Stimulated activated CD4-positive, alpha-beta T cell treated with anti-CD3 and anti-CD28 coated beads, Interleukin-2, amount 100 ng/mL, for 24 hours (primary cell): ENCODE results near the gene SETD1A.

Experiments used
- DNase-seq, 2 donors: peaks; one replicate each; pipeline ENCODE4 v3.0.0-alpha.2; 2020

SETD1A gene

GRCh38 chr16:30956601-30957455 is 726 bp upstream of the SETD1A start:
- peak; percentile 94 to 95 for DNase-seq

- DNase-seq, result no peak
Observed at GRCh38 chr16:30958175-30959079, 873 bp downstream of the SETD1A start.

- no peak for DNase-seq
Observed at GRCh38 chr16:30961384-30961783, 3.8 kb downstream of the SETD1A start.

GRCh38 chr16:30963925-30964511 is 6.5 kb downstream of the SETD1A start:
- DNase-seq, result no peak

GRCh38 chr16:30964574-30965226 is 7.1 kb downstream of the SETD1A start:
- no peak for DNase-seq

GRCh38 chr16:30965436-30965835 is 7.9 kb downstream of the SETD1A start:
- DNase-seq, result no peak

- no peak for DNase-seq
Observed at GRCh38 chr16:30966033-30966619, 8.6 kb downstream of the SETD1A start.

GRCh38 chr16:30967795-30968194 is 10.2 kb downstream of the SETD1A start:
- no peak for DNase-seq

GRCh38 chr16:30969246-30969842 is 11.8 kb downstream of the SETD1A start:
- DNase-seq, result no peak

GRCh38 chr16:30971298-30971697 is 13.7 kb downstream of the SETD1A start:
- no peak for DNase-seq

GRCh38 chr16:30972872-30973271 is 15.3 kb downstream of the SETD1A start:
- DNase-seq, result no peak

- DNase-seq, result no peak
Observed at GRCh38 chr16:30974348-30974747, 16.8 kb downstream of the SETD1A start.

GRCh38 chr16:30976486-30976885 is 18.9 kb downstream of the SETD1A start:
- DNase-seq, result no peak

GRCh38 chr16:30977502-30977901 is 19.9 kb downstream of the SETD1A start:
- DNase-seq, result peak in 1 of 2 donors; percentile 34

- no peak for DNase-seq
Observed at GRCh38 chr16:30979170-30980022, 21.8 kb downstream of the SETD1A start.

- no peak for DNase-seq
Observed at GRCh38 chr16:30980023-30980371, 22.4 kb downstream of the SETD1A start.

GRCh38 chr16:30980434-30980833 is 22.9 kb downstream of the SETD1A start:
- no peak for DNase-seq

GRCh38 chr16:30980959-30981358 is 23.4 kb downstream of the SETD1A start:
- no peak for DNase-seq

GRCh38 chr16:30982548-30983288 is 25.2 kb downstream of the SETD1A start:
- no peak for DNase-seq

- DNase-seq, result no peak
Observed at GRCh38 chr16:30983289-30983889, 25.8 kb downstream of the SETD1A start.
